ENCODE measurements around the gene FLRT2.

The FLRT2 gene

DNA sequence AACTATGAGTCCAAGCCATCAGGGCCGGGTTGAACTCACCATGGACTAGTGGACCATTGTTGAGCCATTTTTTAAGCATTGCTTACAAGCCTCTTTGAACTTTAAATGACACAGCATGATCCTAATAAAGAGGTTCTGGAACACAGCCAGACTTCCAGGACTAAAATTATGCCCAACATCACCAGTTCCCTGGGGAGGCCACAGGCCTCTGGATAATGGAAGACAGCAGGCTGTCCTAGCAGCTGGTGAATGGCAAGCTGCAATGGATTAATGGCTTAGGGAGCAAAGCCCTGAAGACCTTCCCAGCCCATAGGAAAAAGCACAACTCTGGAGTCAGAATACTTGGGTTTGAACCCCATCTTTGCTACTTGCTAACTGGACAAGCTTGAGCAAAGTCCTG, 71.3 kb downstream of the FLRT2 start:
- Histone ChIP-seq H3K36me3 (ENCODE audit: low read depth) (0 out of 2 replicates have a peak, but pooled peaks cover 5% of the 10 kb centered on the region), H3K9me3 (ENCODE audit: severe bottlenecking) (no peaks in the 10 kb centered on the region), H3K4me3 (ENCODE audit: severe bottlenecking) (no peak overlapping the region), H3K27me3 (ENCODE audit: insufficient read depth, poor library complexity, severe bottlenecking) (no peaks in the 10 kb centered on the region), H3K4me1 (ENCODE audit: insufficient read depth, poor library complexity, severe bottlenecking) (no peaks in the 10 kb centered on the region), H3K27ac (ENCODE audit: poor library complexity, severe bottlenecking) (no peak overlapping the region)
- no peak for TF ChIP-seq CTCF (IDR thresholded peaks at IDR 0.05; ENCODE audit: poor library complexity, severe bottlenecking)
- DNase-seq (ENCODE audit: low spot score) (no peak), ATAC-seq (ENCODE audit: low read depth) (no peak)

DNA sequence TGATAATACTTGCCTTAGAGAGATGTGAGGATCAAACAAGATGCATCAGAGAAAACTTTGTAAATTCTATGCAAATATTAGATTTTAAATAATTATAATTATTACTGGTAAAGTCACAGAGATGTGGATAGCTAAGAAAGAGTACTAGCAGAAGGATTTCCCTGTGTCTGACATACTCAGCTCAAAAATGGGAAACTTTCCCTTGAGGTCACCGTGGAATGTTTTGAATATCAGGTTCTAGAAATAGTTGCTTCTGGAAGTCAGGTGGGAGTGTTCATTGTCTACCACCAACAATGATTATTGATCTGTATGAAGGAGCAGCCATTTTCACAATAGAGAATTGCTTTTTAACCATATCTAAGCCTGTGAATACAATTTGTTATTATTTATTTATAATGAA, 71.7 kb downstream of the FLRT2 start:
- H3K4me3 ChIP-seq (ENCODE audit: severe bottlenecking) = no peak overlapping the region
- no peak overlapping the region for H3K27ac ChIP-seq (ENCODE audit: poor library complexity, severe bottlenecking)

GRCh38 chr14:85602345-85602744, 72.4 kb downstream of the FLRT2 start:
- no peaks in the 10 kb centered on the region for H3K9me3 ChIP-seq (ENCODE audit: severe bottlenecking)
- H3K27me3 ChIP-seq (ENCODE audit: insufficient read depth, poor library complexity, severe bottlenecking) = no peaks in the 10 kb centered on the region
- no peak for DNase-seq (ENCODE audit: low spot score)
- no peak overlapping the region for H3K27ac ChIP-seq (ENCODE audit: poor library complexity, severe bottlenecking)
- no peak for TF ChIP-seq CTCF (IDR thresholded peaks at IDR 0.05; ENCODE audit: poor library complexity, severe bottlenecking)
- no peaks in the 10 kb centered on the region for H3K36me3 ChIP-seq (ENCODE audit: low read depth)
- no peak overlapping the region for H3K4me3 ChIP-seq (ENCODE audit: severe bottlenecking)
- ATAC-seq (ENCODE audit: low read depth) = no peak
- peaks cover 6% of the 10 kb centered on the region for H3K4me1 ChIP-seq (ENCODE audit: insufficient read depth, poor library complexity, severe bottlenecking)

More for the DNA sequence above, 71.7 kb downstream of the FLRT2 start:
- DNase-seq (ENCODE audit: low spot score) (no peak), ATAC-seq (ENCODE audit: low read depth) (no peak)
- no peaks in the 10 kb centered on the region for H3K4me1 ChIP-seq (ENCODE audit: insufficient read depth, poor library complexity, severe bottlenecking)
- no peaks in the 10 kb centered on the region for H3K27me3 ChIP-seq (ENCODE audit: insufficient read depth, poor library complexity, severe bottlenecking)
- TF ChIP-seq CTCF (IDR thresholded peaks at IDR 0.05; ENCODE audit: poor library complexity, severe bottlenecking) = no peak
- H3K9me3 ChIP-seq (ENCODE audit: severe bottlenecking) = no peaks in the 10 kb centered on the region
- H3K36me3 ChIP-seq (ENCODE audit: low read depth) = 0 out of 2 replicates have a peak, but pooled peaks cover 5% of the 10 kb centered on the region

GRCh38 chr14:85604021-85604420, 74.1 kb downstream of the FLRT2 start:
- Histone ChIP-seq H3K27ac (ENCODE audit: poor library complexity, severe bottlenecking) (no peak overlapping the region), H3K9me3 (ENCODE audit: severe bottlenecking) (no peaks in the 10 kb centered on the region), H3K4me1 (ENCODE audit: insufficient read depth, poor library complexity, severe bottlenecking) (peaks cover 16% of the 10 kb centered on the region), H3K36me3 (ENCODE audit: low read depth) (no peaks in the 10 kb centered on the region), H3K4me3 (ENCODE audit: severe bottlenecking) (no peak overlapping the region), H3K27me3 (ENCODE audit: insufficient read depth, poor library complexity, severe bottlenecking) (no peaks in the 10 kb centered on the region)
- no peak for DNase-seq (ENCODE audit: low spot score)
- no peak for ATAC-seq (ENCODE audit: low read depth)
- no peak for TF ChIP-seq CTCF (IDR thresholded peaks at IDR 0.05; ENCODE audit: poor library complexity, severe bottlenecking)

GRCh38 chr14:85604714-85605113, 74.8 kb downstream of the FLRT2 start:
- ATAC-seq (ENCODE audit: low read depth) (no peak), DNase-seq (ENCODE audit: low spot score) (no peak)
- no peak overlapping the region for H3K27ac ChIP-seq (ENCODE audit: poor library complexity, severe bottlenecking)
- TF ChIP-seq CTCF (IDR thresholded peaks at IDR 0.05; ENCODE audit: poor library complexity, severe bottlenecking) = no peak
- peaks cover 16% of the 10 kb centered on the region for H3K4me1 ChIP-seq (ENCODE audit: insufficient read depth, poor library complexity, severe bottlenecking)
- H3K4me3 ChIP-seq (ENCODE audit: severe bottlenecking) = no peak overlapping the region
- H3K27me3 ChIP-seq (ENCODE audit: insufficient read depth, poor library complexity, severe bottlenecking) = no peaks in the 10 kb centered on the region
- H3K9me3 ChIP-seq (ENCODE audit: severe bottlenecking) = no peaks in the 10 kb centered on the region
- H3K36me3 ChIP-seq (ENCODE audit: low read depth) = no peaks in the 10 kb centered on the region
